Cardiac septum (tissue), 1 donor: ENCODE results near the gene HSD3B7. TPM values are rescaled to one million over a fixed set of nuclear protein-coding genes. Genes with fewer than 3 reads are reported as not detected.
A peak's percentile ranks its signal among the peaks of the same experiment; 100 is the strongest.

Experiments
- DNase-seq: peaks from one replicate; pipeline ENCODE4 v3.0.0-alpha.2; 2020; ENCODE audit warnings: low spot score
- intact Hi-C: fragments of 100-400 bp; cut with DNase I; formaldehyde crosslinking; loops from one replicate; pipeline ENCODE4 v1.14.0; 2022
- total RNA-seq: library from RNA; stranded (reverse); fragmentation: NEBNext Ultra II Directional; extraction: Animal tissue kit (Norgen Biotek cat#: 25700); gene quantifications from one replicate; pipeline ENCODE4 v1.2.1, GENCODE V29; 2021
- donor health status: DM: no; HTN: no; CAD: no.

The HSD3B7 gene
- total RNA-seq, 1 donor from 2014 or later: 5.4 TPM

- no peak for DNase-seq
- intact Hi-C loops: loop anchor here (10.0 kb wide), 2 partner anchors 501 to 921 kb away; partner anchors contain the start of genes ARMC5 and ZNF267
These were observed 31.4 kb upstream of the HSD3B7 start for GRCh38 chr16:30953511-30954124.

GRCh38 chr16:30954993-30955392 lies 30.0 kb upstream of the HSD3B7 start:
- DNase-seq: no peak
- intact Hi-C loops: loop anchor here (5.0 to 10.0 kb wide), 3 partner anchors 117 to 920 kb away; partner anchors contain the start of genes ARMC5, ZNF267, ZNF646 and ZNF668

GRCh38 chr16:30956601-30957455 lies 28.2 kb upstream of the HSD3B7 start:
- intact Hi-C loops: loop anchor here (5.0 to 10.0 kb wide), 3 partner anchors 115 to 918 kb away; partner anchors contain the start of genes ARMC5, ZNF267, ZNF646 and ZNF668
- DNase-seq: peak; percentile 92

GRCh38 chr16:30957456-30958174 lies 27.4 kb upstream of the HSD3B7 start, which contains the start of gene SETD1A:
Gene SETD1A, plus strand, starts transcription at chr16:30957754. Its CDS starts 978 bp downstream, at chr16:30958732.
- DNase-seq: peak; percentile 98
- intact Hi-C loops: loop anchor here (5.0 to 10.0 kb wide), 3 partner anchors 115 to 917 kb away; partner anchors contain the start of genes ARMC5, ZNF267, ZNF646 and ZNF668

GRCh38 chr16:30958175-30959079 lies 26.6 kb upstream of the HSD3B7 start:
- DNase-seq: no peak
- intact Hi-C loops: loop anchor here (5.0 to 10.0 kb wide), 3 partner anchors 114 to 916 kb away; partner anchors contain the start of genes ARMC5, ZNF267, ZNF646 and ZNF668

GRCh38 chr16:30961384-30961783 lies 23.6 kb upstream of the HSD3B7 start:
- intact Hi-C loops: no loop called here
- DNase-seq: no peak

- DNase-seq: no peak
- intact Hi-C loops: no loop called here
These were observed 21.0 kb upstream of the HSD3B7 start for GRCh38 chr16:30963925-30964511.

- intact Hi-C loops: no loop called here
- no peak for DNase-seq
These were observed 20.3 kb upstream of the HSD3B7 start for GRCh38 chr16:30964574-30965226.

GRCh38 chr16:30965436-30965835 lies 19.6 kb upstream of the HSD3B7 start:
- intact Hi-C loops: no loop called here
- no peak for DNase-seq

- no peak for DNase-seq
- intact Hi-C loops: no loop called here
These were observed 18.9 kb upstream of the HSD3B7 start for GRCh38 chr16:30966033-30966619.

GRCh38 chr16:30967795-30968194 lies 17.2 kb upstream of the HSD3B7 start:
- intact Hi-C loops: no loop called here
- no peak for DNase-seq

GRCh38 chr16:30969246-30969842 lies 15.7 kb upstream of the HSD3B7 start:
- intact Hi-C loops: no loop called here
- DNase-seq: no peak

- DNase-seq: no peak
- intact Hi-C loops: no loop called here
These were observed 13.7 kb upstream of the HSD3B7 start for GRCh38 chr16:30971298-30971697.

GRCh38 chr16:30972872-30973271 lies 12.1 kb upstream of the HSD3B7 start:
- intact Hi-C loops: no loop called here
- DNase-seq: no peak

GRCh38 chr16:30974348-30974747 lies 10.7 kb upstream of the HSD3B7 start:
- DNase-seq: no peak
- intact Hi-C loops: no loop called here

- DNase-seq: no peak
- intact Hi-C loops: no loop called here
These were observed 8.5 kb upstream of the HSD3B7 start for GRCh38 chr16:30976486-30976885.

GRCh38 chr16:30977502-30977901 lies 7.5 kb upstream of the HSD3B7 start:
- intact Hi-C loops: no loop called here
- no peak for DNase-seq
